RWPE1 (cell line): ENCODE data around the gene PDCD6IP.

Experiments used
- CTCF ChIA-PET: fragments of 350-600 bp; sonication (Branson Sonifier 250); formaldehyde crosslinking; extraction: SDS; loops from one replicate; lab custom pipeline; 2021; lab: Yijun Ruan, JAX
- POLR2A ChIA-PET: fragments of 400-600 bp; formaldehyde crosslinking; extraction: SDS; loops from one replicate; lab custom pipeline; 2020; ENCODE audit warnings: antibody characterized with exemption; ENCODE audit not compliant: low non-redundant PET; lab: Yijun Ruan, JAX
- DNase-seq: peaks from one replicate; pipeline ENCODE4 v3.0.0; 2012; ENCODE audit warnings: low spot score
- H3K27ac ChIP-seq: fragments of 450-650 bp; 2 replicates; pipeline ENCODE4 v1.5.1; 2017
- CTCF ChIP-seq: fragments of 450-650 bp; conservative IDR thresholded peaks from 2 replicates; pipeline ENCODE4 v1.5.1; 2017; ENCODE audit warnings: low read depth, mild to moderate bottlenecking

PDCD6IP gene

GRCh38 chr3:33914212-33914611 lies 115.8 kb downstream of the PDCD6IP start:
- TF ChIP-seq CTCF: no peak
- no peak overlapping the region for H3K27ac ChIP-seq
- ChIA-PET POLR2A (no interaction called here), CTCF (interaction anchor here (0.8 kb wide), 1 partner anchor 29 kb away, joined by 5 read pairs; no protein-coding TSS in a partner anchor)
- DNase-seq: no peak

DNA sequence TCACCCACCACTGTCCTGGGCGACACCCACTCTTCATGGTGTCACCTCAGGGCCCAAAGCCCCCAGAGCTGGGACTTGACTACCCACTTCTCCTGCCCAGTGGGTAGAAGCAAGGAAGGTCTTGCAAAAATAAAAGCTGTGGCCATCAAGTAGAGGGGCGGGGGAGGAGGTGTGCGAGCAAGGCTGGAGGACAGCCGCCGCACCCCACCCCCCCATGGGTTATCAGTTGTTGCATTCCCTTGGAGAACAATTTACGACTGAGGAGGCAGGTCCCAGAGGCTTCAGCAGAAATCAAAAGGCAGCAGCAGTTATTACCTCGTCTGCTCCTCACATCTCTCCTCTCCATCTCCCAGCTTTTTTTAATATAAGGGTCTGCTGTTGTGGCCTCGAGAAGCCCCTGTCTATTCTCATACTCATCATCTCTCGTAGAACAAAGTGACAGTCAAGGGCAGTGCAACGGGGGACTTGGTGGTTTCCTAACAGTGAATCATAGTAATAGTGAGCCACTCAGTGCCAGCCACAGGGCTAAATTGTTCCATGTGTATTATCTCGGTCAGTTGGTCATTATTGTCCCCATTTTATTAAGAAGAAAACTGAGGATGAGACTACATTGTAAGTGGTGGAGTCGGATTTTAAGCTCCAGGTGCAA lies 116.4 kb downstream of the PDCD6IP start:
- ChIA-PET POLR2A (no interaction called here), CTCF (interaction anchor here (0.8 kb wide), 1 partner anchor 28 kb away, joined by 5 read pairs; no protein-coding TSS in a partner anchor)
- no peak overlapping the region for H3K27ac ChIP-seq
- TF ChIP-seq CTCF: no peak
- DNase-seq: no peak

DNA sequence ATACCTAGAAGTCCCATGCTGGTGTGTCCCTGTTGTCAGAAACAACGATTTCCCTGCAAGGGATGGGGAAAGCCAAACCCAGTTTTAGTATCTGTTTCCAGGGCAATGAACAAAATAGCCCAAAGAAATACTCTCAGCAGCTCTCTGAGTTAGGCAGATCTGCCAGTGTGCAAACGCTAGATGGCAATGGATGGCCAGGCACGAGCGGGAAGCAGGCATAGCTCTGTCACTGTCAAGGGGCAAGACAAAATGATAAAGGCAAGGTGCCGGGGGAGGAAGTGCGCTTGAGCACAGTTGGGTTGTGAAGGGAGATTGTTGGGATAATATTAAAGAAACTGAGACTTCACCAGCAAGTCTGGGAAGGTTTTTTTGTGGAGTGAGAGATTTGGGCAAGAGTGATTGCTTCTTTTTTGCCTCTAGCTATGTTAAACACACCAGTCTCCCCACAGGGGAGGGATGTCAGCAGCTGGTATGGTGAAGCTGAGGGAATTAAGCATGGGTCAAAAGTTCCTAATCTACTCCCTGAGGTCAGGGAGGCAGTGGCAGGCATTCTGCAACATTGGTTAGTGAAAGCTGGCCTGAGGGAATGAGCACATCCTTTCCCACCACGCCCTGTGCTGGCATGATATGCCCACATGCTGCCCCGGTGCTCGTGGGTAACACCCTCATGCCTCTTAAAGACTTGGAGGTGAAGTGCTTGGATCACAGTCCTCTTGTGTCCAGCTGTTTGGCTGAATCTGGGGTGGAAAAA lies 117.5 kb downstream of the PDCD6IP start:
- no peak overlapping the region for H3K27ac ChIP-seq
- TF ChIP-seq CTCF: no peak
- ChIA-PET POLR2A (no interaction called here), CTCF (interaction anchor here (0.6 kb wide), 1 partner anchor 281 kb away, joined by 4 read pairs; no protein-coding TSS in a partner anchor)
- peak; percentile 13 for DNase-seq

DNA sequence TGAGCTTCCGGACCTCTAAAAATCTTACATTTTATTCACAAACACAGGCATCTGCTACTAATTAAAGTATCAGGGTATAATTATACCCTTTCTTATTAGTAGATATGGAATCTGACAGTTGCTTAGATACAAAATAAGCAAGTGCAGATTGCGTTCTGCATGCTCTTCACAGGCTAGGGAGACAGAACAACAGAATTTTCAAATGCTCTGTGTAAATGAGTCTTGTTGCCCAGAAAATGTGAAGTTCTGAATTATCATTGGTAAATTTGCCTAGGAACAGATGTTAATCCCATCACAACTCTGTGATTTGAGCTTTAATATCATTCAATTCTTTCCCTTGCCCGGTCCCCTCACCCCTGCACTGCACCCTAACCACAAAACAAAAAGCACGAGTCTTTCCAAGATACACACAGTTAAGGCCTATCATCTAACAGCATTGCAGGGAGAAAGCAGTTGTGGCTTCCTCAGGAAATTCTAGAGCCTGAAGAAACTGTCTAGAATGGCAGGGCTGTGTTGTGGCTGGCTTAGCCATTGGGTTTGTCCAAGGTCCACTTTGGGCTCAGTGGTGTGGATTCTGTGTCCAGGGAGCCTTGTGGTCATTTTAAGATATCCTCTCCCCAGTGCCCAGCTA lies 119.8 kb downstream of the PDCD6IP start:
- no peak for DNase-seq
- ChIA-PET POLR2A (no interaction called here), CTCF (no interaction called here)
- H3K27ac ChIP-seq: no peak overlapping the region
- TF ChIP-seq CTCF: no peak
